ENCODE measurements around the gene CNPY2.

CNPY2 gene

DNA sequence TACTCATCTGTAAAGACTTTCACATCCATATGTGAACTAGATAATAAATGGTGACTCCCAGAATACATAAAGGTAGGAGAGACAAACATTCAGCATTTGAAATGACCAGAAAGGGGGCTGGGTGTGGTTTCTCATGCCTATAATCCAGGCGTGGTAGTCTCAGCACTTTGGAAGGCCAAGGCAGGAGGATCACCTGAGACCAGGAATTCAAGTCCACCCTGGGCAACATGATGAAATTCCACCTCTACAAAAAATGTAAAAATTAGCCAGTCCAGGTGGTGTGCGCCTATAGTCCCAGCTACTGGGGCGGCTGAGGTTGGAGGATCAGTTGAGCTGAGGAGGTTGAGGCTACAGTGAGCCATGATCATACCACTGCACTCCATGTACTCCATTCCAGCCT, 11.5 kb downstream of the CNPY2 start:
- H3K4me3 Mint-ChIP-seq, result no peak overlapping the region
- H3K27ac Mint-ChIP-seq, result no peak overlapping the region

DNA sequence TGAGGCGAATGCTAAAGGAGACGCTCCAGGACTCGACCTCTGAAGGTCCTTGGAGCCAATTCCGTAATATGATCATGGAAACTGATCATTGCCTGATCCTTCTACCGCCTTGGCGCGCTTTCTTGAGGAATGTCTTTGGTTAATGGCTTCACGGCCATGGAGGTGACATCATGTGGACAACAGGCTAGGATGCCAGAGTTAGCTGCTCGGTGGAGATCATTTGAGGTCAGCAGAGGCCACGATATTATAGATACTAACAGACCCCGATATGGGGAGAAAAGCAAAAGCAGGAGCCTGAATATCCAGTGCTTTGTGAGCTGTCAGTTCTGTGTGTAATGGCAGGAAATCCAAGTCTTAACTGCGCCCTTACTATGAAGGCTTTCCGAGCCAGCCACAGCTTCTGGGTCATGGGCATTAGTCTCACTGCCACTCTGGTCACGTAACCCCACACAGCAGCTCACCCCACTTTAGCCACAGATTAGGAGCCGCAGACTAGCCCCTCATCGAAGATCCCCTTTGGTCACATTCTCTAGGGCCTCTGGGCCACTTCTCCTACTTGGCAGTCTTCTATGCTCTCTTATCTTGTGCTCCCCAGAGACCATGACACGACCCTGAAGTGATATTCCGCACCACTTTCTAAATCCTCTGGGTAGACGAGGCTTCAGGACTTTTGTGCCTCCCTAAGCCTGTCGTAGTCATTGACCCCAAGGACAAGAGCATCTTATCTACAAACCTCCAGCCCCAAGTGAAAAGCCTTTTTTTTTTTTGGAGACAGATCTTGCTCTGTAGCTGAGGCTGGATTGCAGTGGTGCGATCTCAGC, 14.9 kb downstream of the CNPY2 start:
- Mint-ChIP-seq H3K4me1 (peaks cover 64% of the 10 kb centered on the region), H3K36me3 (ENCODE audit: low read depth) (peaks cover 27% of the 10 kb centered on the region), H3K27ac (peak overlapping the region; percentile 98), H3K27me3 (ENCODE audit: low read depth, poor library complexity) (no peaks in the 10 kb centered on the region), H3K9me3 (no peaks in the 10 kb centered on the region), H3K4me3 (peak overlapping the region; percentile 96)
- DNase-seq, result no peak
- TF ChIP-seq, protein P1, sequence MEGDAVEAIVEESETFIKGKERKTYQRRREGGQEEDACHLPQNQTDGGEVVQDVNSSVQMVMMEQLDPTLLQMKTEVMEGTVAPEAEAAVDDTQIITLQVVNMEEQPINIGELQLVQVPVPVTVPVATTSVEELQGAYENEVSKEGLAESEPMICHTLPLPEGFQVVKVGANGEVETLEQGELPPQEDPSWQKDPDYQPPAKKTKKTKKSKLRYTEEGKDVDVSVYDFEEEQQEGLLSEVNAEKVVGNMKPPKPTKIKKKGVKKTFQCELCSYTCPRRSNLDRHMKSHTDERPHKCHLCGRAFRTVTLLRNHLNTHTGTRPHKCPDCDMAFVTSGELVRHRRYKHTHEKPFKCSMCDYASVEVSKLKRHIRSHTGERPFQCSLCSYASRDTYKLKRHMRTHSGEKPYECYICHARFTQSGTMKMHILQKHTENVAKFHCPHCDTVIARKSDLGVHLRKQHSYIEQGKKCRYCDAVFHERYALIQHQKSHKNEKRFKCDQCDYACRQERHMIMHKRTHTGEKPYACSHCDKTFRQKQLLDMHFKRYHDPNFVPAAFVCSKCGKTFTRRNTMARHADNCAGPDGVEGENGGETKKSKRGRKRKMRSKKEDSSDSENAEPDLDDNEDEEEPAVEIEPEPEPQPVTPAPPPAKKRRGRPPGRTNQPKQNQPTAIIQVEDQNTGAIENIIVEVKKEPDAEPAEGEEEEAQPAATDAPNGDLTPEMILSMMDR (IDR thresholded peaks at IDR 0.05), result no peak

More for the DNA sequence above, 11.5 kb downstream of the CNPY2 start:
- H3K9me3 Mint-ChIP-seq, result no peaks in the 10 kb centered on the region
- no peak for DNase-seq
- H3K36me3 Mint-ChIP-seq (ENCODE audit: low read depth), result peaks cover 23% of the 10 kb centered on the region
- no peaks in the 10 kb centered on the region for H3K27me3 Mint-ChIP-seq (ENCODE audit: low read depth, poor library complexity)
- H3K4me1 Mint-ChIP-seq, result peaks cover 31% of the 10 kb centered on the region
- TF ChIP-seq, protein P1 (IDR thresholded peaks at IDR 0.05), result no peak

DNA sequence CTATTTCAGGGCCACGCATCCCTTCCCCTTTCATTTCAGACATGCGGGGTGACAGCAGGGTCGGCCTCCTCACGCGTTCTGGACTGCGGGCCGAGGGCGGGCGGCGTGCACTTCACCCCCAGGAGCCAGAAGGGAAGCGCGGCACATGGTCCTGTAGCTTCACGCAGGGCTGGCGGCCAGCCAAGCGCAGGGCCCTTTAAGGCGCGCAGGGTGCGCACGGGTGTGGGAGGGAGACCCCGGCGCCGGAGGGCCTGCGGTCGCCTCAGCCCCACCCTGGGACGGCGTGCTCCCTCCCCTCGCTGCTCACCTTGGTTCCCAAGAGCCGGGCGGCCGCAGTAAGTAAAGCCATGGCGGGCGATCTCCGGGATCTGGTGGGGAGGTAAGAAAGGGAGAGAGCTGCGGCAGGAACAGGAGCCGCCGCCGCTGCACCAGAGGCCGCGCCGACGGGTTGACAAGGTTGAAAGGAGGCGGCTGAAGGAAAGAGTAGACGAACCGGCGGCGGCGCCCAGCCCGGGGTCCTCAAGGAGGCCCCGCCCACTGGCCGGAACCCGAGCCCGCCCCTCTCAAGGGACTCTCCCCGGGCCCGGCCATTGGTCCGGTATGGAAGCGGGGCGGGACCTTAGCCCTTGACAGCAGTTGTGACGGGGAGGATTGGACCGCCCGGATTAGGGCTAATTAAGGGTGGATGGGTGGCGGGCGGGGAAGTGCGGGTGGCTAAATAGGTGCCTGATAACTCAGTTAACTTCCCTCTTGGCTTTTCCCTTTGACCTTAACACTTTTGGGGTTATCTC, 15.7 kb downstream of the CNPY2 start, which contains the start of gene CS:
CS (minus strand) TSS at position 478 of the 791 bp plus-strand sequence; CDS start at position 349, 129 bp downstream.
- Mint-ChIP-seq H3K4me1 (peaks cover 64% of the 10 kb centered on the region), H3K36me3 (ENCODE audit: low read depth) (peaks cover 23% of the 10 kb centered on the region), H3K4me3 (peak within 1 kb of the TSS; percentile 96), H3K27ac (peak within 1 kb of the TSS; percentile 98), H3K27me3 (ENCODE audit: low read depth, poor library complexity) (no peaks in the 10 kb centered on the region), H3K9me3 (no peaks in the 10 kb centered on the region)
- DNase-seq, result peak; percentile 98
- TF ChIP-seq, protein P1 (IDR thresholded peaks at IDR 0.05), result no peak

DNA sequence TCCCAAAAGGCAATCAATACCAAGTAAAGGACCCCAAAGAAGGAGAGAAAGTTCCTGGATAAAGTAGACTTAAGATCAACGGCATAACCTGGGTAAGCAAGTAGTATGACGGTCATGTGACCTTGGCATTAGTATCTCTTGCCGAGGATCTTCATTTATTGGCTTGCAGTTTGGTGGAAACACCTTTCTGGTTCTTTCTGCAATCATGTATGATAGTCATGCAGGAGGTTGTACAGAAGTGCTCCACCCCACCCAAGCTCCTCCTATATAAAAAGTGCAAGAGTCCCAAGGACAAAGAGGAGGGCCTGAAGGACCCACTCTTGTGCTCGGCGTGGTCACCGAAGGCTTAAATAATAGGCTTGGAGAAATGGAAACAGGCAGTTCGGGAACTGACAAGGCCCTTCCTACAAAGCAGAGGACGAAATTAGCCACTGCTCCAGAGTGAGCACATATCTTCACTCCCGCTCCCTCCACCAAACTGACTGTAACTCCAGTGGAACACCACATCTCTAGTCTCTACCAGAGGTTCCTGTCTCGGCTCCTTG, 16.4 kb downstream of the CNPY2 start:
- peak overlapping the region; percentile 96 for H3K27ac Mint-ChIP-seq
- TF ChIP-seq, protein P1 (IDR thresholded peaks at IDR 0.05), result no peak
- no peak for DNase-seq
- peak overlapping the region; percentile 96 for H3K4me3 Mint-ChIP-seq
- peaks cover 64% of the 10 kb centered on the region for H3K4me1 Mint-ChIP-seq
- H3K36me3 Mint-ChIP-seq (ENCODE audit: low read depth), result peaks cover 18% of the 10 kb centered on the region
- no peaks in the 10 kb centered on the region for H3K27me3 Mint-ChIP-seq (ENCODE audit: low read depth, poor library complexity)
- no peaks in the 10 kb centered on the region for H3K9me3 Mint-ChIP-seq

DNA sequence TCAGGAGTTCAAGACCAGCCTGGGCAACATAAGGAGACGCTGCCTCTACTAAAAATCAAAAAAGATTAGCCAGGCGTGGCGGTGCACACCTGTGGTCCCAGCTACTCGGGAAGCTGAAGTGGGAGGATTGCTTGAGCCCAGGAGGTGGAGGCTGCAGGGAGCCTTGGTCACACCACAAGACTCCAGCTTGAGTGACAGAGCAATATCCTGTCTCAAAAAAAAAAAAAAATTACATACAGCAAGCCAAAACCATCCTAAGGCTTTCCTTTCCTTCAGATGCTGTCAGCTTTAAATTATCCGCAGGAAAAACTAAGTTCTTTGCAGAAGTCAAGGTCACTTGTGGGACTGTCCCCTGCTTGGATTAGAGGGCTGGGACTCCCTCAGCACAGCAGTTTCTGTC, 17.0 kb downstream of the CNPY2 start:
- no peak for DNase-seq
- Mint-ChIP-seq H3K4me1 (peaks cover 64% of the 10 kb centered on the region), H3K27ac (no peak overlapping the region), H3K27me3 (ENCODE audit: low read depth, poor library complexity) (no peaks in the 10 kb centered on the region), H3K36me3 (ENCODE audit: low read depth) (peaks cover 14% of the 10 kb centered on the region), H3K4me3 (peak overlapping the region; percentile 96), H3K9me3 (no peaks in the 10 kb centered on the region)
- TF ChIP-seq, protein P1 (IDR thresholded peaks at IDR 0.05), result no peak

All from nephron progenitor cell (in vitro differentiated cells).